LHCN-M2 (cell line): ENCODE results near the gene STK32C. TPM values are rescaled to one million over a fixed set of nuclear protein-coding genes. Genes with fewer than 3 reads are reported as not detected.
"Not testable (repeated sequence)": the region's sequence is repeated elsewhere in the genome, so short reads cannot be mapped to it uniquely, and the experiment has no call there.

ENCODE experiments used
- DNase-seq: peaks from one replicate; pipeline ENCODE4 v3.0.0-alpha.2; 2012; ENCODE audit warnings: low read depth
- total RNA-seq: library from RNA; depleted of rRNA; stranded (reverse); fragments of >200 nt; gene quantifications from 2 replicates; pipeline ENCODE4 v1.2.3, GENCODE V29; 2014

The STK32C gene
- total RNA-seq, 1 experiment from 2014 or later, result 12.6 TPM

DNA sequence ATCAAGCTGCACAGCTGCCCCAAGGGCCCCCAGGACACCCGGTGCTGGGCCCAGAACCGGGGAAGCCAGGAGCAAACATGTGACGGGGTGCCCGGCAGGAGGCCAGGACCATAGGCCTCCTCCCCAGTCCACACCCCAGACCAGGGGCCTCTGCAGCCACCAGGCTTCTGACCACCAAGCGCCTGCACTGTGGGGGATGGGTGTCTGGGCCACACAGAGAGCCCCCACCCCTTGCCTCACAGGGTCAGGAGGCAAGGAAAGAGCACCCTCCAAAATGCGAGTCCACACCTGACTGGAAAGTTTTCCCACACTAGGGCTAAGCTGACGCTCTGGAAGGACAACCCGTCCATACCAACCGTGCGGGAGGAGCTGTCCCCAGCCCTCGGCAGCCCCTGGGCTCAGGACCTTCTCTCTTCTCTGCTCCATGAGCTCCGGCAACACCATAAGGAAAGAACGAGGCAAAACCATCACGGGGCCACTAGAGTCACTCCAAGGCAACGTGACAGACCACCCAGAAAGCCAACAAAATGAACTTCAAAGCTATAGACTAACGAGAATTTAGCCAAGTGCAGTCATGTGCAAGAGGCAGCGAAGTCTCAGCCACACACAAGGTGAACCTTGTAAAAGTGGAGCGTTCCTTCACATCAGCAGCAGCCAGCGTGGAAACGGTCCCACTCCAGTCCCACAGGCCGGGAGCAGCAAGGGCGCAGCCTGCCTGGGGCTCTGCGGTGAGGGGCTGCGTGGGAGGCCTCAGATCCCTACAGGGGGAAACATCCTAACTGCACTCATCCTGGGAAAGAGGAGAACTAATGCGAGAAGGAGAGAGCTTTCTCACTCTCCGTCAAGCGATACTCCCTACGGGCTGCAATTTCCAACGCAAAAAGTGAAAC lies 5.1 kb downstream of the STK32C start:
- DNase-seq, result no peak

DNA sequence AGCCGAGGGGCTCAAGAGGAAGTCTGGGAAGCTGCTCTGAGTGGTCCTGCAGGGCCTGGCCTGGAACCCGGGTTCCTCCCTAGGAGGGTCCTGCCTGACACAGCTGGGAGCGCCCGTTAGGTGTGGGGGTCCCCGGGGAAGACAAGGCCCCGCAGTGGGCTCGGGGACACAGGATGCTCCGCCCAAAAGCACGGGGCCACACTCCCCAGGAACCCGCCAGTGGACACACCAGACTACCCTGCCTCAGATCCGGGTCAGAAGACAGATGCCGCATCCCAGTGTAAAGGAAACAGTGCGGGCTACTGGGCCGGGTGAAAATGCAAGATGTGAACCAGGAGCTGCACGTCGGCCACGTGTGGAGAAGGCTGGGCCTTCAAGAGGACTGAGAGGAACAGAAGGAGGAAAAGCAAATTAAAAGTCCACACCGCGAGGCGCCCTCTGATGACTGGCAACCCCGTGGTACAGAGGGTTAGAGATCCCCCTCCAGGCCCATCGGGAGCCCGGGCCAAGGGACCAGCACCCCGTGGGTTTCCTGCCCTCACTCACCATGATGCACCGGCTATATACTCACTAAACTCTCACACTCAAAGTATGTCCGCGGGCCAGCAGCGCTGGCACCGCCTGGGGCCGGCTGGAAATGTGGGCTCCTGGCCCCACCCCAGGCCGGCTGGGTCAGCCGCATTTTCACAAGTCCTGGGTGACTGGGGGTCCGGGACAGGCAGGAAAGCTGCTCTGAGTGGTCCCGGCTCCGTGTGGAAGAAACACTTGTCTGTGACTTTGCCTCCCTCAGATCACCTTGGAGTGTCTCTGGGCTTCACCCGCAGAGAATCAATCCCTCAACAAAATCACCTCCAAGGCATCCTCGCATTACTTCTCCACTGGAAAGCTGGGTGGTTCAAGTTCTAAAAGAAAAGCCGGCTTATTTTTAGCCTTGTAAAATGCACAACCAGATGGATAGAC lies 6.1 kb downstream of the STK32C start:
- DNase-seq, result no peak

DNA sequence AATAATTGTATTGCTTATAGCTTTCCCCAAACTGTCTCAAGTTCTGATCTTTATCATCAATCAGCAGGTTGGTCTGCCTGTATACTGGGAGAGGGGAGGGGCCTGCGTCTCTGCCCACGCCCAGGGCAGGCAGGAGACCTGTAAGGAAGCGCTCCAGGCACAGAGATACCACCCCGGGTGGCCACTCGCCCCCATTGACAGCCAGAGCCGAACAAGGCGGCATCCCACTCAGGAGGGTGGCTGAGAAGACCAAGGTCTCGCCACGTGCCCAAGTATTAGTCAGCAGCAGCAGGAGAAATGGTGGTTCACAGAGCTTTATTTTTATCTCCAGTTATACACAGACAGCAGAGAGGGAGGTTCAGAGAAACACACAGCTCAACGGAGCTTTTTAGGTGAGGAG lies 7.2 kb downstream of the STK32C start:
- no peak for DNase-seq

DNA sequence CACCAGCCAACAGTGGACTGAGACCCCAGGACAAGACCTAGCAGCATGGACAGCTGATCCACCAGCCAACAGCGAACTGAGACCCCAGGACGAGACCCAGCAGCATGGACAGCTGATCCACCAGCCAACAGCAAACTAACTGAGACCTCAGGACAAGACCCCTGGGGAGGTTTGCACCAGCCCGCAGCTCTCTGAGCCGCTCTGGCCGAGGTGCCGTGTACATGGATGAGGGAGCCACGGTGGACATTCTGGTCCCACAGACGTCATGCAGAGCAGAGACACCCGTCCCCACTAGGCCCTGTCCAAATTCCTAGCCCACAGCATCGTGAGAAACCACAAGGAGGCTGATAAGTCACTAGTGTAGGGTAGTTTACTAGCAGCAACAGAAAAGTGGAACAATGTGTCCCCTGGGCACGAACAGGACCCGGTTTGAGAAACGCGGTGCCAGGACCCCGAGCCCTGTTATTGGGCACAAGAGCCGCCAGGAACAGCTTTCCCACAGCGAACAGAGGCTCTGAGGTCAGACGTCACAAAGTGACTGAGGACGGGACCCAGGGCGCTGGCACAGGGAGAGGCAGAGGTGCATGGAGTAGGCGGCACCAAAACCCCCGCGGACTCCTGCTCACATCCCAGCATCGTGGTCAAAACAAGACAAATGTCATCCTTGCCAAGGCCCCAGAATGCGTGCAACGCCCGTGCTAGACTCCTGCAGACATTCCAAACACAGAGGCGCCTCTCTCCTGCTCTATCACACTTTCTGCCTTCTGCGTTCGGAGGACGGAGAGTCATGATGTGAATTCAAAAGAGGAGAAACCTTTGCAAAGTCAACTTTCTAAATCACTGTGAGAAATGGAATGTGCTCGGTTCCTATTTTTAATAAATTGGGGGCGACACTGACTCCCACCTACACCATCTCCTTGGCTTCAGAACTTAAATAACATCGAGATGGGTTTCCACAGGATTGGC lies 8.1 kb downstream of the STK32C start:
- no peak for DNase-seq

DNA sequence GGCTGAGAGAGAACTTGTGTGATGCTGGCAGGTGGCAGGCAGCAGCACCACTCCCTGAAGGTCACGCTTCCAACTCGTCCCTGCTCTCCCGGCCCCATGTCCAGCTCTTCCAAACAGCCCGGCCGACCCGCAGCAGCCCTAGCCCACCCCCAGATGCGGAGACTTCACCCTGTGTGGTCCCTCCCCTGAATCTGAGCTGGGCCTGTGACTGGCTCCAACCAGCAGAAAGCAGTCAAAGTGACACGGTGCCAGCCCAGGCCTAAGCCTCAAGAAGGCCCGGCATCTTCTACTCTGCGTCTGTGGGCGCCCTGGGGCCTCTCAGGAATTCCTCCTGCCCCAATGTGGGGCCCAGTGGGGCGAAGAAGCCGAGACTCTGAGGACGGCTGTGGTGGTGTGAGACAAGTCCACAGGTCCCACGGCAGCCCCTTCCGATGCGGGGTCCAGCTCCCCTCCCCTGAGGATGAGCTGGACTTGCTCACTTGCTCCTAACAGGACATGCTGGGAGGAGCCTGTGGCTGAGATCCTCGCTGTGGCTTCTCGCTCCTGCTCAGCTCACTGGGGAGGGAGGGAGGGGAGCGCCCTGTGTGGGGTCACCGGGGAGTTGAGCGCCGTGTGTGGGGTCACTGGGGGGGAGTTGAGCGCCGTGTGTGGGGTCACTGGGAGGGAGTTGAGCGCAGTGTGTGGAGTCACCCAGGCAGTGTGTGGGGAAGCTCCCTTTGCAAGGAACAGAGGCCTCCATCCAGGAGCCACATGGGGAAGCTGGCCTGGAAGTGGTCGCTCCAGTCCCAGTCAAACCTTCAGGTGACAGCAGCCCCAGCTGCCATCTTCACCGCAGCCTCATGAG lies 9.5 kb downstream of the STK32C start:
- no peak for DNase-seq

DNA sequence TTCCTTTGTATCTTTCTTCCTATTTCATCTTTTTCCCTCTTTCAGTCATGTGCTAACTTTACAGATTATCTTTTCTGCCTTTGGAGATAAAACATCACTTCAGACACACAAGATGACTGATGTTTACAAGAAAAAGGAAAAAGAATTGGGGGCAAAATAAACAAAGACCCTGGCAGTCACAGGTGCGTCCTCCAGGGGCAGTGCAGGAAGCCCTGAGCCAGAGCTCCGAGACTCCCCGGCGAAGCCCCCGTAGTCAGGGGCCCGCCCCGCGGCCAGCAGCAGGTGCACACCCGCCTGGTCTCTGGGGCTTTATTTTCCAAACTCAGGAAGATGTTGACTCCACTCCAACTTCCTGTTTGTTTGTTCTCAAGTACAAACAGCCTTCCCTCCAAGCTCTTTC lies 10.2 kb downstream of the STK32C start:
- no peak for DNase-seq

GRCh38 chr10:132296666-132297443 lies 10.9 kb downstream of the STK32C start:
- no peak for DNase-seq

DNA sequence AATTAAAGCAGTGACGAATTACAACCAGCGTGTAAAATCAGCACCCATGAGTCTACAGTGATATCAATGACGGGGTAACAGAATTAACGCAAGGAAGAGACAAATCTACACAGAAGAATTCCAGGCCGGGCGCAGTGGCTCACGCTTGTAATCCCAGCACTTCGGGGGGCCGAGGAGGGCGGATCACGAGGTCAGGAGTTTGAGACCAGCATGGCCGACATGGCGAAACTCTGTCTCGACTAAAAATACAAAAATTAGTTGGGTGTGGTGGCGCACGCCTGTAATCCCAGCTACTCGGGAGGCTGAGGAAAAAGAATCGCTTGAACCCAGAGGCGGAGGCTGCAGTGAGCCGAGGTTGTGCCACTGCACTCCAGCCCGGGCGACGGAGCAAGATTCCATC lies 12.3 kb downstream of the STK32C start:
- not testable (repeated sequence) for DNase-seq

DNA sequence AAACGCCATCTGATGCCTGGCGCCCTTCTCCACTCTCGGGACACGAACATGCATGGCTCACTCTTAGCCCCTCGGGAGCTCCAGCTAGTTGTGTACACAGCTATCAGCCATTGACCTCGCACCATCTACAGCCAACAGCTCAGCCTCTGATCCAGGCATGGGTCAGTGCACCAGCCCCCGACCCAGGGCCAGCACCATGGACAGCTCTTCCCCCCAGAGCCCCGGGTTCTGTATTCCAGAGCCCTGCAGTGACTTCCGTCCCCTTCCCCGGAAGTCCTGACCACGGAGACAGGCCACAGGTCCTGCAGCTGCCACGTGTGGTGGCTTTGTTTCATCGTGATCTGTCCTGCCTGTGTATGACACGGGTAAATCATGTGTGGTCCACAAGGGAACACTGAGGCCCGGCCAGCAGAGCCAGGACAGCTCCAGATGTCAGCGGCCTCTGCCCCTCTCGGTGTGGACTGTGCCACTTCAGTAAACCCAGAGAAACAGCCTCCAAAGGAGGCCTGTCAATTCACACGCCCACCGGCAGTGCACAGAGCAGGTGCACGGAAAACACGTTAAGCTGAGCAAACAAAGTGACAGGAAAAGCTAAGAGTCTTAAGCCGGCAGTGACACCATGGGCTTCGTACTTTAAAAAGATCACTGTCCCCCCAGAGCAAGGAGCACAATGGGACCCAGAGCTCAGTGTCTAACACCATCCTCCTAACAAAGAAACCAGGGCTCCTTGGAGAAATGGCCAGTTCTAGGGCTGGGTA lies 13.0 kb downstream of the STK32C start:
- no peak for DNase-seq

DNA sequence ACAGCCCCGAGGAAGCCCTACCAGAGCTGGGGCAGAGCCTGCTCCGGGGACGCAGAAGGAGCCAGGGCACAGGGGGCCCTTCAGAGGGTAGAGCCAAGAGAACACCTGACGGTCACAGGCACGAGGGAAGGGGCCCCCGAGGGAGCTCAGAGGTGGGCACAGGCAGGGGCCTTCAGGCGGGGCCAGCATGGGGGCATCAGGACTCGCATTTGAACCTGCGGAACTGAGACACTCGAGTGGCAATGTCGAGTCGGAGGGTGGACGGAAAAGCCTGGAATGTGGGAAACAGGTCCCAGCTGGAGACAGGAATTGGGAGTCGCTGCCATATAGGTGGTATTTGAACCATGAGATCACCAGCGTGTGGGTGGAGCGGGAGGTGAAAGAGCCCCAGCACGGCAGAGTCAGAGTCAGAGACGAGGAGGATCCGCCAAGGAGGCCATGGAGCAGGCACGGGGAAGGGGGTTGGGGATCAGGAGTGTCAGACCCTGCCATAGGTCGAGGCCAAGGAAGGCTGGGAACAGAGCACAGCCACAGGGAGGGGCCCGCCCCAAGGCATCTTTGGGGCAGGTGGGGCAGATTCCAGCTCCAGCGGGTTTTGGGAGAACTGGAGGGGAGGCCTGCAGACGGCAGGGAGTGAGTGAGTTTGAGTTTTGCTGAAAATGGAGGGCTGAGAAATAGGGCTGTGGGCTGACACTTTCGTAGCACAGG lies 13.8 kb downstream of the STK32C start:
- DNase-seq, result no peak

DNA sequence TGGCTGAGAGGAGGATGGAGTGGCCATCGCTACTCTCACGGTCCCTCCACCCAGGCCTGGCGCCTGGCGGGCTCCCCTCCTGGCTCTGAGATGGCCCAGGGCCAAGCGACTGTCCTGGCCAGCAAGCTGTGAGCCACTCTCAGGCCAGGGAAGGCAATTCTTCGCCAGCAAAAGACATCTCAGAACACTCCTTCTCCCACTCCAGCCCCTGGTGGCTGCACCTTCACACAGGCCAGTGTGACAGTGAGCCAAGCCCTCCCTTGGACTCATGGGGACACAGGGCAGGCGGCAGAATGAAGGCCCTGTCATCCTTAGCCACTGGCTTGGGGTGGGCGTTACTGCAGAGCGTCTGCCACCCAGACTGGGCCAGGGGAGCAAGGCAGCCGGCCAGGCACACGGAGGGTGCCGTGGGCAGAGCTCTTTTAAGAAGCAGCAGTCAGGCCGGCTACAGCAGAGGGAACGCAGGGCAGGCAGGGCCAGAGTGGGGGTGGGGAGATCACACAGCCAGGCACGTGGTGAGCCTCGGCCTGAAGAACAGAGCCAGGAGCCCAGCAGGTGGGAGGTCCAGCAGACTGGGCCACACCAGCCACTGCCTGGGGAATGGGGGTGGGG lies 14.4 kb downstream of the STK32C start:
- no peak for DNase-seq

DNA sequence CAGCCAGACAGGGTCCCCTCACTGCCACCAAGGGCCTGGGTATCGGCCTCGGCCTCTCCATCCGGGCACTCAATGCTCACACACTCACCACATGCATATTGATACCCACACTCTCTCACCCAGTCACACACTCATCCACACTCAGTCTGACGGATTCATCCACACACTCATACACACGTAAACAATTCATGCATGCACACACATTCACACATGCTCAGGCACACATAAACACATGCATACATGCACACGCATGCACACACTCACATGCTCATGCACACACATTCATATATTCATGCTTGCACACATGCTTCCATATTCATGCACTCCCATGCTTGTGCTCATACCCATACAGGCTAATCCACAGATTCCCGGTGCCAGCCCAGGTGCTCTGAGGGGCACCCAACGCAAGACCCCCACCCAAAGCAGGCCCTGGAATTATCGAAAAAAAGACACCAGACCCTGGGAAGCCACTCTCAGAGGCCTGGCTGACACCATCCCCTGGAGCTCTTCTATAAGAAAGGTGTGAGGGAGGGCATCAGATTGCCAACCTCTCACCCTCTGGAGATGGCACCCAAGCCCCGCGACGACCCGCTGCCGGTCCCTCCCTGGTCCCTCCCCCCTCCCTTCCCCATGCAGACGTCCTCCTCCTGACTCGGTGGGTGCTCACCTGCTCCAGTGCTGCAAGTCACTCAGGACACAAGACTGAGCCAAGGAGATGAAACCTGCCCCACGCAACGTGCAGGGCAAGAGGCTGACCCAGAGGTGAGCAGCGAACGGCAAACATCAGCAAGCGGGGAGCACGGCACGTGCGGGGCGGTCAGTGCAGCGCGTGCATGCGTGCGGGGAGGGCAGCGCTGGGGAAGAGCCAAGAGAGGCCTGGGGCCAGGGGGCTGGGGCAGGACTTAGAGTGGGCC lies 15.2 kb downstream of the STK32C start:
- no peak for DNase-seq

GRCh38 chr10:132291826-132292225 lies 15.9 kb downstream of the STK32C start:
- no peak for DNase-seq

DNA sequence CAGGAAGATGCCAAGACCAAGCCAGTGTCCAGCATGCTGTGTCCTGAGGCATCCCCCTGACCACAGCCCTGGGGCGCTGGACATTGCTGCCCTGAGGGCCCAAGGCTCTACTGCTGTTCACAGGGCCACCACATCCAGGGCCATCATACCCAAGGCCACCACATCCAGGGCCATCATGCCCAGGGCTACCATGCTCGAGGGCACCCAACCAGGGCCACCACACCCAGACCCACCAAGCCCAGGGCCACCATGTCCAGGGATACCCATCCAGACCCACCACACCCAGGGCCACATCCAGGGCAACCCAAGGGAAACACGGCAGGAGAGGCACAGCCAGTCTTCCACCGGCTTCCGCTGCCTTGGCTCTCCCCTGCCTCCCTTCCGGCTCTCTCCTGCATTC lies 17.1 kb downstream of the STK32C start:
- no peak for DNase-seq

- no peak for DNase-seq
These were observed 18.3 kb downstream of the STK32C start for GRCh38 chr10:132289439-132289838.

GRCh38 chr10:132283604-132284382 lies 24.0 kb downstream of the STK32C start:
- DNase-seq, result no peak
